Fibroblast of mammary gland (primary cell): ENCODE results near the gene GARIN5B.

Experiments
- DNase-seq: peaks from one replicate; pipeline ENCODE4 v3.0.0-alpha.2; 2010; ENCODE audit warnings: low read depth
- H3K4me3 ChIP-seq: 2 replicates; pipeline ENCODE4 v1.5.1; 2011; ENCODE audit warnings: low read depth, mild to moderate bottlenecking, low read length, moderate library complexity; ENCODE audit not compliant: control insufficient read depth
- TF ChIP-seq, protein P1 (sequence below): conservative IDR thresholded peaks from 2 replicates; pipeline ENCODE4 v1.5.1; 2011; ENCODE audit warnings: low read depth, low read length, inconsistent platforms; ENCODE audit not compliant: control insufficient read depth, insufficient read depth

Gene GARIN5B

DNA sequence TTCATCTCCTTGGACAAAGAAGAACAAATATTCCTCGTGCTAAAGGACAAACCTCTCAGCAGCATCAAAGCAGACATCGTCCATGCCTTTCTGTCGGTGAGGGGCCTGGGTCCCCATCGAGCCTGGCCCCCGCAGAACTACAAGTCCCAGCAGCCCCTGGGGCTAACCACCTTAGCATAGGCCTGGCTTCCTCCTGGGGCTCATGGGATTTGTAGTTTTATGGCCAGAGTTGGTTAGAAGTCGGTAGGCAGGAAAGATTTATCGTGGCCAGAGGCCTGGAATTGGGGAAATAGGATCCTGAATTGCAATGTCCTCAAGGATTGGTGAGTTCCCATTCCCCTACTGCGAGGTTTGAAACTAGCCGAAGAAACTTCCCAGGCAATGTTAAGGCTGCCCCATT, 57.6 kb downstream of the GARIN5B start:
- TF ChIP-seq, protein P1, sequence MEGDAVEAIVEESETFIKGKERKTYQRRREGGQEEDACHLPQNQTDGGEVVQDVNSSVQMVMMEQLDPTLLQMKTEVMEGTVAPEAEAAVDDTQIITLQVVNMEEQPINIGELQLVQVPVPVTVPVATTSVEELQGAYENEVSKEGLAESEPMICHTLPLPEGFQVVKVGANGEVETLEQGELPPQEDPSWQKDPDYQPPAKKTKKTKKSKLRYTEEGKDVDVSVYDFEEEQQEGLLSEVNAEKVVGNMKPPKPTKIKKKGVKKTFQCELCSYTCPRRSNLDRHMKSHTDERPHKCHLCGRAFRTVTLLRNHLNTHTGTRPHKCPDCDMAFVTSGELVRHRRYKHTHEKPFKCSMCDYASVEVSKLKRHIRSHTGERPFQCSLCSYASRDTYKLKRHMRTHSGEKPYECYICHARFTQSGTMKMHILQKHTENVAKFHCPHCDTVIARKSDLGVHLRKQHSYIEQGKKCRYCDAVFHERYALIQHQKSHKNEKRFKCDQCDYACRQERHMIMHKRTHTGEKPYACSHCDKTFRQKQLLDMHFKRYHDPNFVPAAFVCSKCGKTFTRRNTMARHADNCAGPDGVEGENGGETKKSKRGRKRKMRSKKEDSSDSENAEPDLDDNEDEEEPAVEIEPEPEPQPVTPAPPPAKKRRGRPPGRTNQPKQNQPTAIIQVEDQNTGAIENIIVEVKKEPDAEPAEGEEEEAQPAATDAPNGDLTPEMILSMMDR, result no peak
- no peak overlapping the region for H3K4me3 ChIP-seq
- DNase-seq, result no peak

DNA sequence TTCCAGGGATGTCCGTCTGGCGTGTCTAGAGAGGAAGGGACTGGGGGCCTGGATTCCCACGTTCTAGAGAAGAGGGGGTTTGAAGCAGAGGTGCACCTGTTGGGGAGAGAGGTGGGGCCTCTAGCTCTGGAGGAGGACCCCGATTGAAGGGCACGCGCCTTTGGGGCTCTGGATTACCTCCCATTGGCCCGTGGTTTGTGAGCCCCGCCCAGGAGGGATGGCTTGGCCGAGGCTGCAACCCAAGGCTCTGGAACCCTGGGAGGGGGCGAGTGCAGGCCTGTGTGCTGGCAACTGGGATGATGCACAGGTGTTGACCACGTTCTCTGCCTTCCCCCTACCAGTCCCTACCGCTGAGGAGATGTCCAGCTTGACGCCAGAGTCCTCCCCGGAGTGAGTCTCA, 58.1 kb downstream of the GARIN5B start:
- DNase-seq, result no peak
- no peak overlapping the region for H3K4me3 ChIP-seq
- TF ChIP-seq, protein P1, result no peak
